Measurements from ENCODE around the gene NTRK3. TPM values are rescaled to one million over a fixed set of nuclear protein-coding genes. Genes with fewer than 3 reads are reported as not detected.

Gene NTRK3
- total RNA-seq, 4 donors from 2014 or later: 5.3 to 11.7 (median 6.3) TPM

DNA sequence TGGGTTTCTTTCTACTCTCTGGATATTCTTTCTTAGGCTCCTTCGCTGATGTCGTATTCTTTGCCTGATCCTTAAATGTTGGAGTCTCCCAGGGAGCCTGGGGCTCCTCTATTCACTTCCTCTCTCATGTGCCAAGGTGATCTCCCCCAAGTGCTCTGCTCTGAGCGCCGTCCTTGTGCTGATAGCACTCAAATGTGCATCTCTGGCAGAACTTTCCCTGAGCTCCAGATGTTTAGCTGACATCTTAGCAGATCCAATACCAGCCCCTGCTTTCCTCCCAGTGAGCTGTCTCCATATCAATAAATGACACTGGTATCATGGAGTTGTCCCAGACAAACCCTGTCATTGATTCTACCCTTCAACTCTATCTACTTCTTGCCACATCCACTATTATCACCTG is 62.4 kb downstream of the NTRK3 start:
- no peaks in the 10 kb centered on the region for H3K9me3 ChIP-seq
- 91% methylated on average over 4 of the region's 4 CpGs for WGBS
- DNase-seq (ENCODE audit: low spot score in 2 of 2): no peak

DNA sequence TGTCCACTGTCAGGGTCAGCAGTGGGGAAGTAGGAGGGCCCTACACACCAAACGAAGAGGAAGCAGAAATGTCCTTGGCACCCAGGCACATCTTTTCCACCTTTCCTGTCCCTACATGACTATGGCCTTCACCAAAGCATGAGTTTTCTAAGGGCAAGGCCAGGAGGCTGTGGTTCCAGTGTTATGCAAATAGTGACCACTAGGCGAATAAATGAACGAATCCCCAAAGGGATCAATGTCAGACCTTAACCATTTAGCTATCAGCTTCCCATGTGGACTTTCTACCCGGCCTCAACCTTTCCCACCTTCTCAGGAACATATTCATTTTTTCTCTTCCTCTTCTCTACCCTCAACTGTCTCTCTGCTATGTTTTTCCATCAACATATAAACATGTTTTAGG is 63.1 kb downstream of the NTRK3 start:
- Histone ChIP-seq H3K36me3 (no peaks in the 10 kb centered on the region), H3K4me3 (no peak overlapping the region), H3K9me3 (no peaks in the 10 kb centered on the region), H3K4me1 (no peaks in the 10 kb centered on the region), H3K27ac (no peak overlapping the region), H3K27me3 (no peaks in the 10 kb centered on the region)
- DNase-seq (ENCODE audit: low spot score in 2 of 2): no peak
- TF ChIP-seq CTCF (IDR thresholded peaks at IDR 0.05) (no peak), POLR2AphosphoS5 (IDR thresholded peaks at IDR 0.05) (no peak), EP300 (IDR thresholded peaks at IDR 0.05) (no peak), POLR2A (IDR thresholded peaks at IDR 0.05) (no peak)
- WGBS: 75% methylated on average over 4 of the region's 4 CpGs

More for the DNA sequence above, 62.4 kb downstream of the NTRK3 start:
- H3K36me3 ChIP-seq: no peaks in the 10 kb centered on the region
- H3K4me3 ChIP-seq: no peak overlapping the region
- H3K27me3 ChIP-seq: no peaks in the 10 kb centered on the region
- TF ChIP-seq POLR2AphosphoS5 (IDR thresholded peaks at IDR 0.05) (no peak), CTCF (IDR thresholded peaks at IDR 0.05) (no peak), EP300 (IDR thresholded peaks at IDR 0.05) (no peak), POLR2A (IDR thresholded peaks at IDR 0.05) (no peak)
- no peaks in the 10 kb centered on the region for H3K4me1 ChIP-seq
- no peak overlapping the region for H3K27ac ChIP-seq

GRCh38 chr15:88191812-88192165 is 64.8 kb downstream of the NTRK3 start:
- Histone ChIP-seq H3K9me3 (no peaks in the 10 kb centered on the region), H3K27me3 (no peaks in the 10 kb centered on the region), H3K4me3 (no peak overlapping the region), H3K27ac (no peak overlapping the region), H3K36me3 (no peaks in the 10 kb centered on the region), H3K4me1 (no peaks in the 10 kb centered on the region)
- DNase-seq (ENCODE audit: low spot score in 2 of 2): no peak
- 81% methylated on average over 7 of the region's 10 CpGs for WGBS
- TF ChIP-seq POLR2A (IDR thresholded peaks at IDR 0.05) (no peak), POLR2AphosphoS5 (IDR thresholded peaks at IDR 0.05) (no peak), CTCF (IDR thresholded peaks at IDR 0.05) (no peak)

DNA sequence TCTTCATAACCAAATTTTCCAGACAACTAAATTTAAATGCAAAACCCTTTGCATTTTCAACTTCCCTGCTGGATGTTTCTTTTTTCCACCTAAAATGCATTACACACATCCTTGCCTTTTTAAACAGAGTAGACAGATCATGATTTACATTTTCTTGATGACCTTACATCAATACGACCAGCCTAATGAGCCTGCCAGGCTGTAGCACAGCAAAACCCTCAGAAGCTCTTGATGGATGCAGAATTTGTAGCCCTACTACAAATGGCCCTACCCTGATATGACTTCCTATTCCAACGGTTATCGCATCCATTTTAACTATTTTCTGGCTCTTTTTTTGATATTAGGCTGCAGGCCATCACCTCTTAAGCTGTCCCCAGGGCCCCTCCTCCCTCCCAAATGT is 66.3 kb downstream of the NTRK3 start:
- Histone ChIP-seq H3K4me1 (no peaks in the 10 kb centered on the region), H3K36me3 (no peaks in the 10 kb centered on the region), H3K27ac (no peak overlapping the region), H3K27me3 (no peaks in the 10 kb centered on the region), H3K4me3 (no peak overlapping the region), H3K9me3 (no peaks in the 10 kb centered on the region)
- no peak for DNase-seq (ENCODE audit: low spot score in 2 of 2)
- WGBS: 85% methylated on average over 3 of the region's 3 CpGs
- TF ChIP-seq EP300 (IDR thresholded peaks at IDR 0.05) (no peak), CTCF (IDR thresholded peaks at IDR 0.05) (no peak), POLR2A (IDR thresholded peaks at IDR 0.05) (no peak), POLR2AphosphoS5 (IDR thresholded peaks at IDR 0.05) (no peak)

DNA sequence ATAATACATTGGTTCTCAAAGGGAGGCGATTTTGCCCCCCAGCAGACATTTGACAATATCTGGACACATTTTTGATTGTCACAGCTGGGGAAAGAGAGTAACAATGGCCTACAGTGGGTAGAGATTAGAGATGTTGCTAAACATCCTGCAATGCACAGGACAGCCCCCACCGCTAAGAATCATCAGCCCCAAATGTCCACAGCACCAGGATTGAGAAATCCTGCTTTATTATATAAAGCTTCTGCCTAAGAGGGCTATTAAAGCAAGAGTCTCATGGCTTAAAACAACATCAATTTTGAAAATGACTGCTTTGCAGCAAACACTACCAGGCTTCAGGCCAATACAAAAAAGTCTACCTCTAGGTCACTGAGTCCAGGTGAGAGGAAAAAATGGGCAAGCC is 68.2 kb downstream of the NTRK3 start:
- Histone ChIP-seq H3K9me3 (no peaks in the 10 kb centered on the region), H3K36me3 (no peaks in the 10 kb centered on the region)
- 88% methylated on average over 2 of the region's 2 CpGs for WGBS

More for the DNA sequence above, 68.2 kb downstream of the NTRK3 start:
- TF ChIP-seq CTCF (IDR thresholded peaks at IDR 0.05): no peak
- Histone ChIP-seq H3K27me3 (no peaks in the 10 kb centered on the region), H3K4me3 (no peak overlapping the region), H3K27ac (no peak overlapping the region), H3K4me1 (no peaks in the 10 kb centered on the region)
- DNase-seq (ENCODE audit: low spot score in 2 of 2): no peak

Measured in suprapubic skin (tissue), 4 donors.